ENCODE measurements around the gene MIB2.

MIB2 gene

GRCh38 chr1:1614204-1614953 lies 921 bp upstream of the MIB2 start:
- DNase-seq (ENCODE audit: low read depth, low spot score) = no peak

- DNase-seq (ENCODE audit: low read depth, low spot score) = no peak
Observed at GRCh38 chr1:1614954-1615255, 395 bp upstream of the MIB2 start.

- DNase-seq (ENCODE audit: low read depth, low spot score) = no peak
Observed at GRCh38 chr1:1616045-1616790, 918 bp downstream of the MIB2 start.

- DNase-seq (ENCODE audit: low read depth, low spot score) = no peak
Observed at GRCh38 chr1:1616838-1617237, 1.5 kb downstream of the MIB2 start.

GRCh38 chr1:1617516-1617915 lies 2.2 kb downstream of the MIB2 start:
- DNase-seq (ENCODE audit: low read depth, low spot score) = no peak

GRCh38 chr1:1617925-1618324 lies 2.6 kb downstream of the MIB2 start:
- DNase-seq (ENCODE audit: low read depth, low spot score) = no peak

GRCh38 chr1:1618396-1619068 lies 3.2 kb downstream of the MIB2 start:
- no peak for DNase-seq (ENCODE audit: low read depth, low spot score)

GRCh38 chr1:1619917-1620361 lies 4.6 kb downstream of the MIB2 start:
- no peak for DNase-seq (ENCODE audit: low read depth, low spot score)

GRCh38 chr1:1620433-1621139 lies 5.3 kb downstream of the MIB2 start:
- DNase-seq (ENCODE audit: low read depth, low spot score) = no peak

- DNase-seq (ENCODE audit: low read depth, low spot score) = no peak
Observed at GRCh38 chr1:1621173-1622009, 6.1 kb downstream of the MIB2 start.

- DNase-seq (ENCODE audit: low read depth, low spot score) = no peak
Observed at GRCh38 chr1:1622010-1622787, 6.9 kb downstream of the MIB2 start.

GRCh38 chr1:1622788-1623094 lies 7.4 kb downstream of the MIB2 start:
- DNase-seq (ENCODE audit: low read depth, low spot score) = no peak

- no peak for DNase-seq (ENCODE audit: low read depth, low spot score)
Observed at GRCh38 chr1:1623181-1623630, 7.9 kb downstream of the MIB2 start.

GRCh38 chr1:1623631-1624442 lies 8.5 kb downstream of the MIB2 start:
- no peak for DNase-seq (ENCODE audit: low read depth, low spot score)

GRCh38 chr1:1624443-1625403 lies 9.4 kb downstream of the MIB2 start:
- no peak for DNase-seq (ENCODE audit: low read depth, low spot score)

- DNase-seq (ENCODE audit: low read depth, low spot score) = no peak
Observed at GRCh38 chr1:1625404-1625775, 10.1 kb downstream of the MIB2 start.

- no peak for DNase-seq (ENCODE audit: low read depth, low spot score)
Observed at GRCh38 chr1:1625824-1626206, 10.5 kb downstream of the MIB2 start.

Measured in activated CD4-positive, CD25-positive, alpha-beta regulatory T cell treated with anti-CD3 and anti-CD28 coated beads, Interleukin-2, amount 50 U/mL, for 16 hours (primary cell).